HG02981 (cell line): ENCODE measurements around the gene EXOC6B.

Source experiments
- ATAC-seq: cut with Tn5 transposase; IDR thresholded peaks from one replicate; pipeline ENCODE4 v1.9.1; 2021; ENCODE audit warnings: mild to moderate bottlenecking, moderate library complexity; ENCODE audit not compliant: unreplicated experiment

Gene EXOC6B

DNA sequence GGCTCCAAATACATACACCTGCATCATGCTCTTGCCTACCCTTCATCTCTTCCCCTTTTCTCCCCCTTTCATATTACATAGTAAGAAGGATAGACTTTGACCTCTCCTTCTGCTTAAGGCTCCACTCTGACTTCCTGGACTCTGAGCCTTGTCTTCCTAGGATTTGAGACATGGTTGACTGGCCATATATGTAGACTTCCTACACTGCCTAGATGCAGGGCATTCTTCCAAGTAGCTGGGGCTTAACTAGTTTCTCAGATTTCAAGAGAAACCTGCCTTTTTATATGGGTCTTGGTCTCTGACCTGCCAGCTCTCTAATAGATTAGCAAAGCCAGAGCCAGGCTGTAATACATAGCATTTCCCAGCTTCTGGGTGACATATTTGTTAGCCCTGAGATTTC is 642.8 kb downstream of the EXOC6B start:
- ATAC-seq, result no peak

- ATAC-seq, result no peak
These were observed 643.3 kb downstream of the EXOC6B start for GRCh38 chr2:72182547-72182946.

DNA sequence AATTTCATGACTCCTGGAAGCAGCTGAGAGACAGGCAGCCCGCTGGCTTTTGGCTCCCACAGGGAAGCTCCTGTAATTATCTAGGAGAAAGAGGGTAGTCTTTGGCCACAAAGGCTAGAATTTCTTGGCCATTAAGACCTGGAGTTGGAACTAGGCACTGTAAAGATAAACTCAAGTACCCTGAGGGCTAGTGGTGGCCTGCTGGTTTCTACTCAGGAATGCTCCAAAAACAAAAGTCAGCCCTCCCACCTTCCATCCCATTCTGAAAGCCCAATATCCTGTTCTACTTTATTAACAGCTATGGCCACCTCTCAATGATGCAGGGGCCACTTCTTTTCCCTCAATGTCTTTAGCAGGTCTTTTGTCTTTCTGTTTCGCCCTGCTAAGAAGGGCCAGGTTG is 644.2 kb downstream of the EXOC6B start:
- ATAC-seq, result no peak

DNA sequence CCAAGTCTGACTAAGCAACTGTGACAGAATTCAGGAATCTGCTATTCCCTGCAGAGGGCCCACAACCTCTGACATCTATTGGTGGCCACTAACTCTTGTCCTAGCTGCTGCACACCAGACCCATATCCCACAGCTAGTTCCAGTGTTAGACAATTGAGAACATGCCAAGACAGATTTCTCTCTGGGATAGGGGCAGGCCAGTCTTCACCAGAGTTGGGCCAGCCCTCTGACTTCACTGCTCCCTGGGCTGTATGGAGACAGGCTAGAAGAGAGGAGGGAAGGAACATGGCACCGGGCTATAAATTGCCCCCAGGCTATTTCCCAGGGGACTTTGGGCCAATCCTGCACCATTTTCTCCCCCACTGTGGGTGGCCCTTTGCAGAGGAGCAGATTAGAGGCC is 645.5 kb downstream of the EXOC6B start:
- ATAC-seq, result no peak

GRCh38 chr2:72178551-72178950 is 647.3 kb downstream of the EXOC6B start:
- ATAC-seq, result no peak

GRCh38 chr2:72176281-72176680 is 649.6 kb downstream of the EXOC6B start:
- no peak for ATAC-seq

DNA sequence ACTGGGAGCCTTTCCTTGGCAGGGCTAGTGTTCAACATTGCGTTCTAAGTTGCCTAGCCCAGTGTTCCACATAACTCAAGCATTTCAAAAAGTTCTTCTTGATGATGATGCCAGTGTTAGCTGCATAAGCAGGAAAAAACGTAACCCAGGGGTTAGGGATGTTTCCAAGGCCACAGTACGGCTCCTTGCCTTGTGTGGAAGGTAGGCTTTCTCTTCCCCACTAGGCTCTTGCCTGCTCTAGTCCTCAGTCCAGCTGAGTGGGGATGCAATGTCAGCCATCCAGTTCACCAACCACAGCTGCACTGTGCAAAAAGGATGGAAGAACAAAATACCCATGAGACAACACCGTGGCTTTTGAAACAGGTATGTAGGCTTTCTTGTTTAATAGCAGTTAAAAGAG is 650.2 kb downstream of the EXOC6B start:
- ATAC-seq, result no peak

GRCh38 chr2:72173640-72174321 is 652.1 kb downstream of the EXOC6B start:
- no peak for ATAC-seq

DNA sequence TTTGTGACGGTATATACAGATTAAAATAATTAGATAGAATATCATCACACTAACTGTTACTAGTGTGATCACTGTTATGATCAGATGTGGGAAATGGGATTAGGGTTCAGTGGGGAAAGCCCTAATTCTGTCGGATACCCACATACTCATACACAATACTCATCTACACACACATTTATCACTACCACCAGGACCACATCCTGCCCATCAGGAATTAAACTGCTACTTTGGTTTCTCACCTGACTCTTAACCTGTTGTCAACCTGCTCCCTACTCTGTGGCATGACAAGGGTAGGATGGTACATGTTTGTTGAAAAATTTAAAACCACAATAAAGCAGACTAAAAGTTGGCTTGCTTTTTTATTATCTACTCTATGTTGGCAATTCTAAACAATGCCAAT is 653.4 kb downstream of the EXOC6B start:
- ATAC-seq, result no peak

DNA sequence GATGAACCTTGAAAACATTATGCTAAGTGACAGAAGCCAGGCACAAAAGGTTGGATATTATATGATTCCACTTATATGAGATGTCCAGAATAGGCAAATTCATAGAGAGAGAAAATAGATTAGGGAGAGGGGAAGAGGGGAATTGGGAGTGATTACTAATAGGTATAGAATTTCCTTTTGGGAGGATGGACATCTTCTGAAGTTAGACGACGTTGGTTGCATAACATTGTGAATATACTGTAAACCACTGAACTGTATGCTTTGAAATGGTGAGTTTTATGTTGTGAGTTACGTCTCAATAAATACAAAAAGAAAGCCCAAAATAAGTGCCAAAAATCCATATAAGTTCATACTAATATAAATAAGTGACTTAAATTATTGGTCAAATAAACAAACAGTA is 659.6 kb downstream of the EXOC6B start:
- no peak for ATAC-seq

DNA sequence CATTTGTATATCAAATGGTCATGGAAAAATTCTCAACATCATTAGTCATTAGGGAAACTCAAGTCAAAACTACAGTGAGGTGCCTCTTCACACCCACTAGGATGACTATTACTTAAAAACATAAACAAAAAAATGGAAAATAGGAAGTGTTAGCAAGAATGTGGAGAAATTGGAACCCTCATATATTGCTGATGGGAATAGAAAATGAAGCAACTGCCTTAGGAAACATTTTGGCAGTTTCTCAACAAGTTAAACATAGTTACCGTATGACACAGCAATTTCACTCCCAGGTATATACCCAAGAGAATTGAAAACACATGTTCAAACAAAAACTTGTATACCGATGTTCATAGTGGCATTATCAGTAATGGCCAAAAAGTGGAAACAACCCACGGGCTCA is 660.0 kb downstream of the EXOC6B start:
- no peak for ATAC-seq

DNA sequence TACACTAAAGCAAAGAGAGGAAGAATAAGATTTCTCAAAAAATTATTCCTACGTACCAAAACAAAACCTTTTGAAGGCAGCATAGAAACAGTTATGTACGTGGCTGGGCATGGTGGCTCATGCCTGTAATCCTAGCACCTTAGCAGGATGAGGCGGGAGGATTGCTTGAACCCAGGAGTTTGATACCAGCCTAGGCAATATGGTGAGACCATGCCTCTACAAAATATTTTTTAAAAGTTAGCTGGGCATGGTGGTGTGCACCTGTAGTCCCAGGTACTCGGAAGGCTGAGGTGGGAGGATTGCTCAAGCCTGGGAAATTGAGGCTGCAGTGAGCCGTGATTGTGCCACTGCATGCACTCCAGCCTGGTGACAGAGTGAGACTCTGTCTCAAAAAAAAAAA is 663.3 kb downstream of the EXOC6B start:
- no peak for ATAC-seq

- no peak for ATAC-seq
These were observed 666.4 kb downstream of the EXOC6B start for GRCh38 chr2:72159211-72159993.

DNA sequence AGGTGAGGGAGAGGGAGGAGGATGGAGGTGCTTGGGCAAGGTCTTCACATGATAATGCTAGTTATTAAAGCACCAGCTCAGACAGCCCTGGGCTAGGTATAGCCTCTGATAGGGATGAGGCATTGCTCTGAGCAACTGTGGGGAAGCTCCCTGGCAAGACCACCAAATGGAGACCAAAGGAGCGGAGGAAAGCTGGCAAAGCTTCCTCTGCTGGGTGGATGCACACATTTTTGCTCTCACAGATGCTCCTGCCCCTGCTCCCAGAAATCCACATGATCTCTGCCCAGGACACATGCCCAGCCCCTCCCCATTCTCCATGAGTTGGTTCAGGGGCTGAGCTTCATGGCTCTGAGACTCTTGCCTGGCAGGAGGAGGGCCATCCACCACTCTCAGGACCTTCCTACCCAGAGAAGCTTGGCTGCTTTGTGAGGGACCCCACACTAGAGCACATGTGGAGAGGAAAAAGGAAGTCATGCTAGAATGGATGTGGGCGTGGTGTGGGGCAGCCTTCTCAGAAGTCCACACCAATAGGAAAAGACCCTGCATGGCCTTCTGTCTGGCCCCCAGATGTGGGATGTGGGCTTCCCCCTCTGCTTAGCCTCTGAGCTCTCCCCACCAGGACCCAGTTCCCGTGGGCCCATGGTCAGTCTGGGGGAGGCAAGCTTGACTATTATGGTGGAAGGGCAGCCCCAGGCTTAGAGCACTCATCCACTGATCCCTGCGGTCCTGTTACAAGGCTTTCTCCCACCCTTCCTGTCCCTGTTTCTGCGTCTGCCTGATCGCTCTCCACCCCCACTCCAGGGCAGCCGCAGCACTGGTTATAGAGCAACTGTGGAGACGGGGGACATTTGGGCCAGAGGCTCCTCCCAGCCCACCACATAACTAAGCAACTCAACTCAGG is 667.7 kb downstream of the EXOC6B start:
- ATAC-seq, result no peak

GRCh38 chr2:72156872-72157271 is 669.0 kb downstream of the EXOC6B start:
- ATAC-seq, result no peak

- ATAC-seq, result no peak
These were observed 670.1 kb downstream of the EXOC6B start for GRCh38 chr2:72155737-72156136.

DNA sequence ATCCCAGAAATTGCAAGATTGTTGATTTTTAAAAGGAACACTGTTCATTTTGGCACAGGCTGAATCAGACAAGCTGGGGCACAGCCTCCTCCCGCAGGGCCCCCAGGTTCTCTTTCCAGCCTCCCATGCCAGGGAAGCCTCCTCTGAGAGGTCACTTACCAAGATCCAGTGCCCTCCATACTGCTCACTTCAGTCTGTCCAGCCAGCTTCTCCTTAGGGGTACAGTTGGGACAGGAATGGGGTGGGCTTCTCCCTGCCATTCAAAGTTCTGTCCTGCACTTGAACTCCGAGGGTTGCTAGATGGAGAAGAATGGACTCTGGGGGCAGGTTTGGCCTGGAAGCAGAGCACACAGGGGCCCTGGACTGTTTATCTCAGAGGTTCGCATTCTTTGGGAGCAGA is 670.7 kb downstream of the EXOC6B start:
- ATAC-seq, result no peak

DNA sequence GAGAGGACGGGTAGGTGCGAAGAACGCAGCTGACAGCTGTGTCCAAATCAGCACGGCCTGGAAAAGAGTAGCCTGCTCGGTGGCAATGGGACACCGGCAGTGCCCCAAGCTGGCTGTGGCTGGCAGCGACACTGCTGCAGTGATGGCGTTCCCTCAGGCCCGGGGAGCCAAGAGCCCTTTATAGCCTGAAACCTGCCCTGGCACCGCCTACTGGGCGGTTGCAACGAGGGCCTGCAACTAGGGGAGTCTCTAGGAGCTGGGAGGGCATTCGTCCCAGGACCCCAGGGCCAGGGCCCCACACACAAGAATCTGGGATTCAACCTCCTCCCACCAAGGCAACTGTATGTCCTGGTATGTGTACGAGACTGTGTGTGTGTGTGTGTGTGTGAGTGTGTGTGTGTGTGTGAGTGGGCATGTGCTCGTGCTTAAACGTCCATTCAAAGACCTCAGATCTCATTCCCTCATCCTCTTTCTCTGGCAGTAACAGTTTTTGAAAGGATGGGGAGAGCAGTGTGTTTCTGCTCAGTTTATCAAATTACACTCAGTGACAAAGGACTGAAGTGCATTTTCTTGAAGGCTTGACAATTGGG is 671.4 kb downstream of the EXOC6B start:
- no peak for ATAC-seq

- no peak for ATAC-seq
These were observed 671.9 kb downstream of the EXOC6B start for GRCh38 chr2:72153924-72154323.

DNA sequence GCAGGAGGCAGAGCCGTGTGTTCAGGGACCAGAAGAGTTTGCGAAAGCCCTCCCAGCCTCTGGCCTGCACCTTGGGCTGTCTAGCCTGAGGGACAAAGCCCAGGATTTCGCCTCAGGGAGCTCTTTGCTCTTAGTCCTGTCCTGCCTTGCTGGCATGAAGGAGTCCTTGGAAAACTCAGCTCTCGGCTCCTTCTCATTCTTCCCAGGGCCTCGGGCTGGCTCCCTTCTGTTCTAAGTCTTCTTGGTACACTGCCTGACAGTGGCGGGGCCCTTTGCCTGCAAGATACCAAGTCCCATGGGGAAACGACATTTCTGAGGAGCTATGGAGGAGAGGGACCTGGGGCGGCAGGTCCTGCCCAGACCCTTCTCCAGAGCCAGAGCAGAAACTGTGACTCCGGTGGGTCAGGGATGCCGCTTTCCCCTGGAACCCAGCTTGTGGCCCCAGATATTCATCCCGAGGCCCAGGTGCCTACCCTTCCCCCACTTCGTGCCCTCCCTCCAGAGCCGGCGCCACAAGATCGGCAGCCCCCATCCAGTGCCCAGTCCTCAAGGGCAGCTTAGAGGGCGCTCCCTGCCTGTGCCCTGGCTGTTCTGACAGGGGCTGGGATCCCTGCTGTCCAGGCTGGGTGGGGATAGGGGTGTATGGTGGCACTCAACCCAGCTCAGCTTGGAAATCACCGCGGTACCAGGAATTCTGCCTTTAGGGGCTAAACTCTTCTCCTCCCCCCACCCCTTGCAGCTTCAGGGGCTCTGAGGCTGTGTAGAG is 672.6 kb downstream of the EXOC6B start:
- ATAC-seq, result no peak
